ENCODE data around the gene SNX4.
"Not testable (repeated sequence)": the region's sequence is repeated elsewhere in the genome, so short reads cannot be mapped to it uniquely, and the experiment has no call there.

SNX4 gene

GRCh38 chr3:125519678-125520562 is at the start of gene SNX4:
TSS of gene SNX4 (minus strand) at chr3:125520202. CDS start at chr3:125520172, 30 bp downstream.
- DNase-seq: peak; percentile 97

GRCh38 chr3:125556314-125556713 is 36.3 kb upstream of the SNX4 start:
- DNase-seq: no peak

GRCh38 chr3:125552401-125552800 is 32.4 kb upstream of the SNX4 start:
- DNase-seq: no peak

GRCh38 chr3:125528920-125529319 is 8.9 kb upstream of the SNX4 start:
- DNase-seq: no peak

GRCh38 chr3:125525153-125525552 is 5.2 kb upstream of the SNX4 start:
- no peak for DNase-seq

- DNase-seq: not testable (repeated sequence)
These were observed 539 bp upstream of the SNX4 start for GRCh38 chr3:125520563-125520919.

- no peak for DNase-seq
These were observed 4.6 kb downstream of the SNX4 start for GRCh38 chr3:125515421-125515820.

GRCh38 chr3:125513490-125514115 is 6.4 kb downstream of the SNX4 start:
- no peak for DNase-seq

- DNase-seq: no peak
These were observed 7.7 kb downstream of the SNX4 start for GRCh38 chr3:125512135-125512920.

GRCh38 chr3:125511420-125512118 is 8.4 kb downstream of the SNX4 start:
- DNase-seq: no peak

GRCh38 chr3:125507128-125507527 is 12.9 kb downstream of the SNX4 start:
- no peak for DNase-seq

GRCh38 chr3:125498630-125499029 is 21.4 kb downstream of the SNX4 start:
- DNase-seq: no peak

GRCh38 chr3:125496701-125497100 is 23.3 kb downstream of the SNX4 start:
- DNase-seq: no peak

GRCh38 chr3:125482406-125482805 is 37.6 kb downstream of the SNX4 start:
- no peak for DNase-seq

- DNase-seq: no peak
These were observed 38.2 kb downstream of the SNX4 start for GRCh38 chr3:125481786-125482185.

GRCh38 chr3:125481375-125481759 is 38.6 kb downstream of the SNX4 start:
- not testable (repeated sequence) for DNase-seq

- no peak for DNase-seq
These were observed 39.2 kb downstream of the SNX4 start for GRCh38 chr3:125480656-125481374.

GRCh38 chr3:125479091-125479490 is 40.9 kb downstream of the SNX4 start:
- DNase-seq: no peak

GRCh38 chr3:125478326-125478725 is 41.7 kb downstream of the SNX4 start:
- DNase-seq: no peak

- DNase-seq: no peak
These were observed 42.3 kb downstream of the SNX4 start for GRCh38 chr3:125477701-125478100.

- no peak for DNase-seq
These were observed 49.3 kb downstream of the SNX4 start for GRCh38 chr3:125470671-125471070.

- no peak for DNase-seq
These were observed 57.2 kb downstream of the SNX4 start for GRCh38 chr3:125462722-125463299.
